Keratinocyte (primary cell): Measurements from ENCODE around the gene FRY. TPM values are rescaled to one million over a fixed set of nuclear protein-coding genes. Genes with fewer than 3 reads are reported as not detected.

ENCODE experiments used
- DNase-seq: peaks from one replicate; pipeline ENCODE4 v3.0.0-alpha.2; 2011; ENCODE audit warnings: low read depth, missing footprints, low spot score
- FAIRE-seq: peaks from 2 replicates; lab custom pipeline; 2011; peaks lifted over from hg19 to GRCh38; lab: Jason Lieb, UNC
- H2AFZ ChIP-seq: 2 replicates; pipeline ENCODE4 v1.6.0; 2012; ENCODE audit warnings: low read length, control low read depth, inconsistent platforms; ENCODE audit not compliant: control insufficient read depth
- H3K27ac ChIP-seq: 2 replicates; pipeline ENCODE4 v1.5.1; 2011; ENCODE audit warnings: low read length; ENCODE audit not compliant: control insufficient read depth, insufficient read depth
- H3K27me3 ChIP-seq: 3 replicates; pipeline ENCODE4 v1.6.0; 2011; ENCODE audit warnings: low read length; ENCODE audit not compliant: control insufficient read depth, insufficient read depth; ENCODE audit errors: extremely low read depth
- H3K36me3 ChIP-seq, 2 experiments: 2 replicates in 1 of 2; 3 replicates in 1 of 2; pipeline ENCODE4 v1.5.1; 2011; ENCODE audit warnings: low read length in 2 of 2, mild to moderate bottlenecking in 1 of 2; ENCODE audit not compliant: control insufficient read depth in 2 of 2, insufficient read depth in 2 of 2; ENCODE audit errors: extremely low read depth in 1 of 2
- H3K4me1 ChIP-seq: 3 replicates; pipeline ENCODE4 v1.5.1; 2011; ENCODE audit warnings: low read length; ENCODE audit not compliant: control insufficient read depth, insufficient read depth; ENCODE audit errors: extremely low read depth
- H3K4me2 ChIP-seq: 3 replicates; pipeline ENCODE4 v1.6.0; 2011; ENCODE audit warnings: low read depth, low read length; ENCODE audit not compliant: control insufficient read depth, insufficient read depth; ENCODE audit errors: extremely low read depth
- H3K4me3 ChIP-seq, 3 experiments: fragments of 200-600 bp in 1 of 3; sonication (generic) in 1 of 3; 2 replicates in 2 of 3; 3 replicates in 1 of 3; pipeline ENCODE4 v1.5.1; 2011 to 2016; ENCODE audit warnings: low read length in 3 of 3, mild to moderate bottlenecking in 3 of 3, control low read depth in 2 of 3, inconsistent platforms in 1 of 3, low read depth in 1 of 3, mixed read lengths in 1 of 3, mixed run types in 1 of 3, moderate library complexity in 1 of 3; ENCODE audit not compliant: control insufficient read depth in 2 of 3, insufficient read depth in 2 of 3; ENCODE audit errors: extremely low read depth in 1 of 3
- H3K79me2 ChIP-seq: 2 replicates; pipeline ENCODE4 v1.6.0; 2012; ENCODE audit warnings: low read length; ENCODE audit not compliant: control insufficient read depth, insufficient read depth
- H3K9ac ChIP-seq: 3 replicates; pipeline ENCODE4 v1.6.0; 2011; ENCODE audit warnings: low read length; ENCODE audit not compliant: control insufficient read depth, insufficient read depth; ENCODE audit errors: extremely low read depth
- H3K9me1 ChIP-seq: 3 replicates; pipeline ENCODE4 v1.6.0; 2011; ENCODE audit warnings: low read length; ENCODE audit not compliant: control insufficient read depth, insufficient read depth; ENCODE audit errors: extremely low read depth
- H3K9me3 ChIP-seq: 2 replicates; pipeline ENCODE4 v1.5.1; 2012; ENCODE audit warnings: low read depth, low read length; ENCODE audit not compliant: control insufficient read depth
- H4K20me1 ChIP-seq: 3 replicates; pipeline ENCODE4 v1.6.0; 2011; ENCODE audit warnings: low read length; ENCODE audit not compliant: control insufficient read depth, insufficient read depth; ENCODE audit errors: extremely low read depth
- CTCF ChIP-seq, 3 experiments: IDR thresholded peaks in 1 of 3; conservative IDR thresholded peaks in 1 of 3; optimal IDR thresholded peaks in 1 of 3; 2 replicates in 2 of 3; 3 replicates in 1 of 3; pipeline versions ENCODE3 to v1.5.1; 2011; ENCODE audit warnings: low read length in 3 of 3, mild to moderate bottlenecking in 3 of 3, moderate library complexity in 2 of 3, control low read depth in 1 of 3, inconsistent platforms in 1 of 3; ENCODE audit not compliant: insufficient read depth in 2 of 3; ENCODE audit errors: extremely low read depth in 1 of 3
- EZH2 ChIP-seq: IDR thresholded peaks from one replicate; pipeline ENCODE4 v1.6.1; 2012; ENCODE audit warnings: inconsistent platforms, mild to moderate bottlenecking, low read length, moderate library complexity
- dilution Hi-C: fragments of 300-500 bp; cut with MboI; formaldehyde crosslinking; loops from one replicate; pipeline ENCODE4 v1.7.0; 2020; ENCODE audit warnings: low sequenced_read_pairs; ENCODE audit not compliant: extremely low pct_ligation_motif_present
- polyA plus RNA-seq, 5 experiments: library from polyadenylated mRNA; depleted of rRNA in 3 of 5; stranded (reverse) in 3 of 5; stranded (forward) in 1 of 5; unstranded in 1 of 5; fragments of >200 nt; gene quantifications; 1 replicate in 1 of 5; 2 replicates in 3 of 5; 3 replicates in 1 of 5; pipeline versions ENCODE4 v1.2.1 to v1.2.3, GENCODE V29; 2011 to 2012; ENCODE audit warnings: missing spikeins in 2 of 5, low read depth in 1 of 5, low replicate concordance in 1 of 5

FRY gene
- polyA plus RNA-seq, 1 donor (not counting 4 experiments of a cell fraction or from before 2014, with no cell fraction given), result 0.80 TPM

GRCh38 chr13:32266130-32266529, 234.6 kb downstream of the FRY start:
- Histone ChIP-seq H3K27me3 (no peaks in the 10 kb centered on the region), H3K27ac (no peak overlapping the region), H3K4me1 (peaks cover 17% of the 10 kb centered on the region), H3K79me2 (no peaks in the 10 kb centered on the region), H2AFZ (no peak overlapping the region), H3K4me2 (no peak overlapping the region), H3K36me3 (no peaks in the 10 kb centered on the region), H3K9me1 (no peaks in the 10 kb centered on the region), H4K20me1 (no peaks in the 10 kb centered on the region), H3K9me3 (no peaks in the 10 kb centered on the region), H3K4me3 (no peak overlapping the region), H3K9ac (no peak overlapping the region)
- no peak for TF ChIP-seq EZH2
- FAIRE-seq (no peak), DNase-seq (no peak)
- dilution Hi-C loops, result no loop called here

GRCh38 chr13:32267836-32268439, 236.4 kb downstream of the FRY start:
- Histone ChIP-seq H3K4me2 (no peak overlapping the region), H3K27ac (no peak overlapping the region), H3K36me3 (no peaks in the 10 kb centered on the region), H3K9me3 (no peaks in the 10 kb centered on the region), H3K4me1 (peaks cover 4% of the 10 kb centered on the region), H2AFZ (no peak overlapping the region), H3K27me3 (no peaks in the 10 kb centered on the region), H3K9me1 (no peaks in the 10 kb centered on the region), H4K20me1 (no peaks in the 10 kb centered on the region), H3K79me2 (no peaks in the 10 kb centered on the region), H3K9ac (no peak overlapping the region), H3K4me3 (no peak overlapping the region)
- DNase-seq (no peak), FAIRE-seq (peak; percentile 66)
- TF ChIP-seq CTCF (optimal IDR thresholded peaks at IDR 0.05 in 1 of 3, IDR thresholded peaks at IDR 0.05 in 1 of 3, conservative IDR thresholded peaks at IDR 0.05 in 1 of 3; ENCODE audit: extremely low read depth in 1 of 3, insufficient read depth in 2 of 3, low read length in 3 of 3) (peak; percentile 94 to 98 (median 95)), EZH2 (no peak)
- dilution Hi-C loops, result no loop called here
